ENCODE measurements around the gene AP3S2.
"Not testable (repeated sequence)": the region's sequence is repeated elsewhere in the genome, so short reads cannot be mapped to it uniquely, and the experiment has no call there.

Gene AP3S2

GRCh38 chr15:89797678-89798201 is 96.1 kb downstream of the AP3S2 start:
- in situ Hi-C loops (cut with HindIII; ENCODE audit: low sequenced_read_pairs): loop anchor here (5.0 kb wide), 1 partner anchor 65 kb away; no protein-coding TSS in a partner anchor

GRCh38 chr15:89795996-89796395 is 97.8 kb downstream of the AP3S2 start:
- TF ChIP-seq CTCF (IDR thresholded peaks at IDR 0.05; ENCODE audit: low read depth, low read length, missing control alignments): no peak

More at GRCh38 chr15:89797678-89798201, 96.1 kb downstream of the AP3S2 start:
- no peak for DNase-seq (ENCODE audit: low read depth)
- no peak overlapping the region for H3K4me3 ChIP-seq (ENCODE audit: low read depth, low read length)
- no peak for TF ChIP-seq CTCF (IDR thresholded peaks at IDR 0.05; ENCODE audit: low read depth, low read length, missing control alignments)

DNA sequence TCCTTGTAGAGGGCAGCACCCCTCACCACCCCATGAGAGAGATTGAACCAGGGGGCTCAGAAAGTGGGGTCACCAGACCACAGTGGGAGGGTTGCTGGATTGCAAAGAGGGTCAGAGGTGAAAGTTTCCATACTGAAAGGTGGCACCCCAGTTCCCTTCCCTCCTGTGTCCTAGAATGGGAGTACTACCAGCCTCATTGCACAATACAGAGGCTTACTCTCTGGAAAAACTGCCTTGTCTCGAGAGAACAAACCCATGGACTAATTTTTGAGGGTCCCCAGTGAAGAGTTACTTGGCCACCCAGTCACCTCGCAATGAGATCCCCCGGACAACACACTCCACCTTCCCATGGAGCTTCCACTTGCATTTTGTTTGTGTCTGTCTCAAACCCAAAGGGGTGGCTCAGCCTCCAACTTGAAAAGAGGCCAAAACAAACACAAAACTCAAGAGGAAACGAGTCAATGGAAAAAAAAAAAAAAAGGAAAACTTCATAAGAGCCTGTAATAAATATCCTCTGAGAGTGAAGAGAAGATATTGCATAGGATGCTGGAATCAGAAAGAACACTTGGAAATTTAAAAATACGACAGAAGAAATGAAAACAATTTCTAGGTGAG is 99.1 kb downstream of the AP3S2 start:
- no peak overlapping the region for H3K4me3 ChIP-seq (ENCODE audit: low read depth, low read length)
- no peak for TF ChIP-seq CTCF (IDR thresholded peaks at IDR 0.05; ENCODE audit: low read depth, low read length, missing control alignments)
- in situ Hi-C loops (cut with HindIII; ENCODE audit: low sequenced_read_pairs): loop anchor here (5.0 kb wide), 1 partner anchor 68 kb away; no protein-coding TSS in a partner anchor
- peak; percentile 54 for DNase-seq (ENCODE audit: low read depth)

More at GRCh38 chr15:89795996-89796395, 97.8 kb downstream of the AP3S2 start:
- in situ Hi-C loops (cut with HindIII; ENCODE audit: low sequenced_read_pairs): loop anchor here (5.0 kb wide), 1 partner anchor 66 kb away; no protein-coding TSS in a partner anchor
- no peak for DNase-seq (ENCODE audit: low read depth)
- no peak overlapping the region for H3K4me3 ChIP-seq (ENCODE audit: low read depth, low read length)

GRCh38 chr15:89792106-89792805 is 101.5 kb downstream of the AP3S2 start:
- no peak for DNase-seq (ENCODE audit: low read depth)
- H3K4me3 ChIP-seq (ENCODE audit: low read depth, low read length): no peak overlapping the region
- in situ Hi-C loops (cut with HindIII; ENCODE audit: low sequenced_read_pairs): no loop called here
- TF ChIP-seq CTCF (IDR thresholded peaks at IDR 0.05; ENCODE audit: low read depth, low read length, missing control alignments): no peak

GRCh38 chr15:89790661-89791060 is 103.1 kb downstream of the AP3S2 start:
- in situ Hi-C loops (cut with HindIII; ENCODE audit: low sequenced_read_pairs): no loop called here
- H3K4me3 ChIP-seq (ENCODE audit: low read depth, low read length): no peak overlapping the region
- DNase-seq (ENCODE audit: low read depth): no peak
- TF ChIP-seq CTCF (IDR thresholded peaks at IDR 0.05; ENCODE audit: low read depth, low read length, missing control alignments): no peak

GRCh38 chr15:89790206-89790605 is 103.6 kb downstream of the AP3S2 start:
- no peak for DNase-seq (ENCODE audit: low read depth)
- H3K4me3 ChIP-seq (ENCODE audit: low read depth, low read length): no peak overlapping the region
- in situ Hi-C loops (cut with HindIII; ENCODE audit: low sequenced_read_pairs): no loop called here
- TF ChIP-seq CTCF (IDR thresholded peaks at IDR 0.05; ENCODE audit: low read depth, low read length, missing control alignments): no peak

DNA sequence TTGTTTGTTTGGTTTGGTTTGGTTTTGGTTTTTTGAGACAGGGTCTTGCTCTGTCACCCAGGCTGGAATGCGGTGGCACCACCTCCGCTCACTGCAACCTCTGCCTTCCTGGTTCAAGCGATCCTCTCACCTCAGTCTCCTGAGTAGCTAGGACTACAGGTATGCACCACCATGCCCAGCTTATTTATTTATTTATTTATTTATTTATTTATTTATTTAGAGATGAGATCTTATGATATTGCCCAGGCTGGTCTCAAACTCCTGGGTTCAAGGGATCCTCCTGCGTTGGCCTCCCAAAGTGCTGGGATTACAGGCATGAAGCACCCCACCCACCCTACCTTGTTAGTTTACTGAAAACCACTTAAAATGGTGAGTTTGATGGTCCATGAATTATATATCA is 105.2 kb downstream of the AP3S2 start:
- in situ Hi-C loops (cut with HindIII; ENCODE audit: low sequenced_read_pairs); DNase-seq (ENCODE audit: low read depth); H3K4me3 ChIP-seq (ENCODE audit: low read depth, low read length): not testable (repeated sequence)

Measured in astrocyte of the cerebellum (primary cell).